HG03558 (cell line): ENCODE measurements around the gene APOC1.
"Not testable (repeated sequence)": the region's sequence is repeated elsewhere in the genome, so short reads cannot be mapped to it uniquely, and the experiment has no call there.

Source experiments
- ATAC-seq: cut with Tn5 transposase; IDR thresholded peaks from one replicate; pipeline ENCODE4 v1.9.1; 2021; ENCODE audit warnings: moderate number of reproducible peaks; ENCODE audit not compliant: unreplicated experiment; ENCODE audit errors: extremely low read depth

APOC1 gene

GRCh38 chr19:44888335-44888734, 26.1 kb upstream of the APOC1 start:
- ATAC-seq, result not testable (repeated sequence)

- ATAC-seq, result no peak
Observed at GRCh38 chr19:44889830-44890365, 24.5 kb upstream of the APOC1 start.

GRCh38 chr19:44890366-44891015, 23.9 kb upstream of the APOC1 start:
- ATAC-seq, result peak; percentile 69

GRCh38 chr19:44891016-44891882, 23.2 kb upstream of the APOC1 start, which contains the start of gene TOMM40:
Gene TOMM40, plus strand, starts transcription at chr19:44891254. Its CDS starts 162 bp downstream, at chr19:44891416.
- ATAC-seq, result no peak

- ATAC-seq, result no peak
Observed at GRCh38 chr19:44892932-44893331, 21.5 kb upstream of the APOC1 start.

DNA sequence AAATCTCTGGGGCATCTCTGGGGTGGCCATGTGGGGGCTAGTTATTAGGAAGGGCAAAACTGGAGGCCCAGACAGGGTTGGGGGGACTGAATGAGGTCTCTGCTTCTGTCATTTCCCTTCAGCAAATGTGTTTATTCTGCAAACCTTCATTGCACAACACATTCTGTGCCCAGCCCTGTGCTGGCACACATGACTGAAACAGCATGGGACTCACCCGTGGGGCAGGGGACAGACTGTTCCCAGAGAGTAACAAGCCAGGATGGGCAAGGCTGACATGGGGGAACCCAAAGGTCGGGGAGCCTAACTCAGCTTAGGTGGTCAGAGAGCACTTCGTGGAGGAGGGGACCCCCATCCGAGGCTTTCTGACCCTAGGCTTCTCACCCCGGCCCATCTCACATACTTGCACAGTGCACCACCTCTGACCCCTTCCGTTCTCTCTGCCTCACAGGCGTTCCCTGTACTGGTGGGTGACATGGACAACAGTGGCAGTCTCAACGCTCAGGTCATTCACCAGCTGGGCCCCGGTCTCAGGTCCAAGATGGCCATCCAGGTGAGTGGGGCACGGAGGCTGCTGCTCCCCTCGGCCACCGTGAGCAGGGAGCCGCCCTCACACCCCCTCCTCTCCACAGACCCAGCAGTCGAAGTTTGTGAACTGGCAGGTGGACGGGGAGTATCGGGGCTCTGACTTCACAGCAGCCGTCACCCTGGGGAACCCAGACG, 20.9 kb upstream of the APOC1 start:
- ATAC-seq, result no peak

DNA sequence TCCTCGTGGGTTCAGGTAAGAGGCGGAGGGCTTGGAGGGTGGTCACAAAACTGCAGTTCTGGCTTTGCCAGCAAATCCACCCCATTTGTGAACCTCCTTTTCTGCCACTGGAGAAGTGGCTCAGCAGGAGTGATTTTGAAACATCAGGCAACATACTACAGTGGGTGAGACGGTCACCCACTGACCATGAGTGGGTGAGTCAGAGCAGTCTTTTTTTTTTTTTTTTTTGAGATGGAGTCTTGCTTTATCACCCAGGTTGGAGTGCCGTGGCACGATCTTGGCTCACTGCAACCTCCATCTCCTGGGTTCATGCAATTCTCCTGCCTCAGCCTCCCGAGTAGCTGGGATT, 20.4 kb upstream of the APOC1 start:
- ATAC-seq, result no peak

DNA sequence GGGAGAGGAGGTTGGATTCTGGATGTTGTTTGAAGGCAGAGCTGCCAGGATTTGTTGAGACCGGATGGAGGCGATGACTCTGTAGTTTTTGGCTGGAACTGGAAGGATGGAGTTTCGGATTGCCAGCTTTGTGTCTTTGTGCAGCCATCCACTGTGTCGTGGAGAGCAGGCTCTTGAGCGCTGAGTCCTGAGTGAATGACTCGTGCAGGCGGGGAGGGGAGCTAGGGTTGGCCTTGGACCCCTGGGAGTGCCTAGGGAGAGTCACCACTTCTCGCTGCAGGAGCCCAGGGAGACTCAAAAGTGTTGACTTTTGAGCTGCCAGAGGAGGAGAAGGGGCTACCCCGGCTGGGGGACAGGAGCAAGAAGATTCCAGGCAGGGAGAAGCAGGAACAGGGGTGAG, 19.5 kb upstream of the APOC1 start:
- ATAC-seq, result no peak

DNA sequence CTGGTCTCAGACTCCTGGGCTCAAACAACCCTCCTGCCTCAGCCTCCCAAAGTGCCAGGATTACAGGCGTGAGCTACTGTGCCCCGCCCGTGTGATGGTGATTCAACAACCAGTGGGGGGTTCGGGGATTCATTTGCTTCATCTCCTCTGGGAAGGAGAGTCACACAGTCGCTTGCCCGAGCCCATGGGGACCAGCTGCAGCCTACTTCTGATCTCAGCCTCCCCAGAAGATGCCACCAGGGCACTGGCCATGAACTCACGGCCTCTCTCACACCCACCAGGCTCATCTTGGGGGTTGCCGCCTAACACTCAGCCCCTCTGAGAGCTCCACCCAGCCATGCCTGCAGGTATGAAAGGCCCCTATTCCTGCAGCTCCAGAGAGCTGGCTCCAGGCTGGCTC, 16.6 kb upstream of the APOC1 start:
- no peak for ATAC-seq

- no peak for ATAC-seq
Observed at GRCh38 chr19:44900328-44901244, 13.8 kb upstream of the APOC1 start.

DNA sequence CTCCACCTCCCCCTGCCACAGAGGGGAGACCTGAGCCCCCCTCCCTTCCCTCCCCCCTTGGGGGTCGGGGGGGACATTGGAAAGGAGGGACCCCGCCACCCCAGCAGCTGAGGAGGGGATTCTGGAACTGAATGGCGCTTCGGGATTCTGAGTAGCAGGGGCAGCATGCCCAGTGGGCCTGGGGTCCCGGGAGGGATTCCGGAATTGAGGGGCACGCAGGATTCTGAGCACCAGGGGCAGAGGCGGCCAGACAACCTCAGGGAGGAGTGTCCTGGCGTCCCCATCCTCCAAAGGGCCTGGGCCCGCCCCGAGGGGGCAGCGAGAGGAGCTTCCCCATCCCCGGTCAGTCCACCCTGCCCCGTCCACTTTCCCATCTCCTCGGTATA, 11.2 kb upstream of the APOC1 start:
- ATAC-seq, result no peak

- no peak for ATAC-seq
Observed at GRCh38 chr19:44903602-44904425, 10.6 kb upstream of the APOC1 start.

DNA sequence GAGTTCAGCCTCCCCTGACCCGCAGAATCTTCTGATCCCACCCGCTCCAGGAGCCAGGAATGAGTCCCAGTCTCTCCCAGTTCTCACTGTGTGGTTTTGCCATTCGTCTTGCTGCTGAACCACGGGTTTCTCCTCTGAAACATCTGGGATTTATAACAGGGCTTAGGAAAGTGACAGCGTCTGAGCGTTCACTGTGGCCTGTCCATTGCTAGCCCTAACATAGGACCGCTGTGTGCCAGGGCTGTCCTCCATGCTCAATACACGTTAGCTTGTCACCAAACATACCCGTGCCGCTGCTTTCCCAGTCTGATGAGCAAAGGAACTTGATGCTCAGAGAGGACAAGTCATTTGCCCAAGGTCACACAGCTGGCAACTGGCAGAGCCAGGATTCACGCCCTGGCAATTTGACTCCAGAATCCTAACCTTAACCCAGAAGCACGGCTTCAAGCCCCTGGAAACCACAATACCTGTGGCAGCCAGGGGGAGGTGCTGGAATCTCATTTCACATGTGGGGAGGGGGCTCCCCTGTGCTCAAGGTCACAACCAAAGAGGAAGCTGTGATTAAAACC, 9.9 kb upstream of the APOC1 start:
- ATAC-seq, result no peak

DNA sequence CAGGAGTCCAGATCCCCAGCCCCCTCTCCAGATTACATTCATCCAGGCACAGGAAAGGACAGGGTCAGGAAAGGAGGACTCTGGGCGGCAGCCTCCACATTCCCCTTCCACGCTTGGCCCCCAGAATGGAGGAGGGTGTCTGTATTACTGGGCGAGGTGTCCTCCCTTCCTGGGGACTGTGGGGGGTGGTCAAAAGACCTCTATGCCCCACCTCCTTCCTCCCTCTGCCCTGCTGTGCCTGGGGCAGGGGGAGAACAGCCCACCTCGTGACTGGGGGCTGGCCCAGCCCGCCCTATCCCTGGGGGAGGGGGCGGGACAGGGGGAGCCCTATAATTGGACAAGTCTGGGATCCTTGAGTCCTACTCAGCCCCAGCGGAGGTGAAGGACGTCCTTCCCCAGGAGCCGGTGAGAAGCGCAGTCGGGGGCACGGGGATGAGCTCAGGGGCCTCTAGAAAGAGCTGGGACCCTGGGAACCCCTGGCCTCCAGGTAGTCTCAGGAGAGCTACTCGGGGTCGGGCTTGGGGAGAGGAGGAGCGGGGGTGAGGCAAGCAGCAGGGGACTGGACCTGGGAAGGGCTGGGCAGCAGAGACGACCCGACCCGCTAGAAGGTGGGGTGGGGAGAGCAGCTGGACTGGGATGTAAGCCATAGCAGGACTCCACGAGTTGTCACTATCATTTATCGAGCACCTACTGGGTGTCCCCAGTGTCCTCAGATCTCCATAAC, 8.8 kb upstream of the APOC1 start, which contains the start of gene APOE:
APOE (plus strand) TSS at position 360 of the 724 bp plus-strand sequence. CDS start 829 bp downstream, outside the sequence.
- ATAC-seq, result no peak

GRCh38 chr19:44907613-44908012, 6.8 kb upstream of the APOC1 start:
- ATAC-seq, result no peak

DNA sequence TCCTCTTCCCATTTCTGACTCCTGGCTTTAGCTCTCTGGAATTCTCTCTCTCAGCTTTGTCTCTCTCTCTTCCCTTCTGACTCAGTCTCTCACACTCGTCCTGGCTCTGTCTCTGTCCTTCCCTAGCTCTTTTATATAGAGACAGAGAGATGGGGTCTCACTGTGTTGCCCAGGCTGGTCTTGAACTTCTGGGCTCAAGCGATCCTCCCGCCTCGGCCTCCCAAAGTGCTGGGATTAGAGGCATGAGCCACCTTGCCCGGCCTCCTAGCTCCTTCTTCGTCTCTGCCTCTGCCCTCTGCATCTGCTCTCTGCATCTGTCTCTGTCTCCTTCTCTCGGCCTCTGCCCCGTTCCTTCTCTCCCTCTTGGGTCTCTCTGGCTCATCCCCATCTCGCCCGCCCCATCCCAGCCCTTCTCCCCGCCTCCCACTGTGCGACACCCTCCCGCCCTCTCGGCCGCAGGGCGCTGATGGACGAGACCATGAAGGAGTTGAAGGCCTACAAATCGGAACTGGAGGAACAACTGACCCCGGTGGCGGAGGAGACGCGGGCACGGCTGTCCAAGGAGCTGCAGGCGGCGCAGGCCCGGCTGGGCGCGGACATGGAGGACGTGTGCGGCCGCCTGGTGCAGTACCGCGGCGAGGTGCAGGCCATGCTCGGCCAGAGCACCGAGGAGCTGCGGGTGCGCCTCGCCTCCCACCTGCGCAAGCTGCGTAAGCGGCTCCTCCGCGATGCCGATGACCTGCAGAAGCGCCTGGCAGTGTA, 6.2 kb upstream of the APOC1 start:
- no peak for ATAC-seq

GRCh38 chr19:44908836-44909261, 5.6 kb upstream of the APOC1 start:
- ATAC-seq, result no peak
